ENCODE measurements around the gene RTN4R.

RTN4R gene

DNA sequence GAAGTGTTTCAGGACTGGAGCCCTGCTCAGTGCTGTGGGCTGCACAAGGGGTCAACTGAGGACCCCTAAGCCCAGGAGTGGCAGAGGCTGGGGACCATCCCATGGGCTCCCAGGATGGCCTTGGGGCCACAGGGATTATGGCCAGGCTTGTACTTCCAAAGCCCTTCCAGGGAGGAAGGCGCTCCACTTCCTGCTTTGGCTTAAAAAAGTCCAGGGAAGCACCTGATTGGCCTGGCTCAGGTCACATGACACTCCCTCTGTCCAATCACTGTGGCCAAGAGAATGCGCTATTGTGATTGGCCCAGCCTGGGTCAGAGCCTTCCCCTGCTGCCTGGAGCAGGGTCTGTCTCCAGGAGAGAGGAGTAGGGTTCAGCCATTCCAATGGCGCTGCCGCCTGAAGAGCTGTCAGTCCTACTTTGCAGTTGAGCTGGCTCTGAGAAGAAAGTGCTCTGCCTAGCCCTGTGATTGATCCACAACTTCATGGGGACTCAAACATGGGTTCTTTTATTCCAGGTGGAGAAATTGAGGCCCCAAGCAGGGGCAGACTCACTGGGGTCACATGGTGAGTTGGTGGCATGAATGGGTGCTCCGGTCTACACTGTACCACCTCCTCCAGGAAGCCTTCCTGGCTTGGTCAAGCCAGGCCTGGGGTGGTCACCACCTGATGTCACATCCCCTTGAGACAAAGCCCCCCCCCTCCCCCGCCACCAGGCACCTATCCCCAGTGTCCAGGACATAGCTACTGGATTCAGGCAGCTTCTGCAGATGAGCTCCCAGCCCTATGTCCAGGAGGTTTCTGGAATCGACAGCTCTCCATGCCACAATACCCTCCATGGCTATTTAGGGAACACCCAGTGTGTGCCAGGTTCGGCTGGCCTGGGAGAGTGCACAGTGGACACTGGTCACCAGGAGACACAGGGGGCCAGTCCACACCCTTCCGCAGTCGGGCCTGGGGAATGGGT is 48.2 kb downstream of the RTN4R start:
- H3K27ac ChIP-seq, result no peak overlapping the region
- no peaks in the 10 kb centered on the region for H3K36me3 ChIP-seq
- peaks cover 0 to 32% (median 20%) of the 10 kb centered on the region in 4 donors for H3K4me1 ChIP-seq
- DNase-seq, result no peak
- intact Hi-C loops (cut with DNase I; ENCODE audit: low total_unique reads), result no loop called here
- TF ChIP-seq, protein P1, sequence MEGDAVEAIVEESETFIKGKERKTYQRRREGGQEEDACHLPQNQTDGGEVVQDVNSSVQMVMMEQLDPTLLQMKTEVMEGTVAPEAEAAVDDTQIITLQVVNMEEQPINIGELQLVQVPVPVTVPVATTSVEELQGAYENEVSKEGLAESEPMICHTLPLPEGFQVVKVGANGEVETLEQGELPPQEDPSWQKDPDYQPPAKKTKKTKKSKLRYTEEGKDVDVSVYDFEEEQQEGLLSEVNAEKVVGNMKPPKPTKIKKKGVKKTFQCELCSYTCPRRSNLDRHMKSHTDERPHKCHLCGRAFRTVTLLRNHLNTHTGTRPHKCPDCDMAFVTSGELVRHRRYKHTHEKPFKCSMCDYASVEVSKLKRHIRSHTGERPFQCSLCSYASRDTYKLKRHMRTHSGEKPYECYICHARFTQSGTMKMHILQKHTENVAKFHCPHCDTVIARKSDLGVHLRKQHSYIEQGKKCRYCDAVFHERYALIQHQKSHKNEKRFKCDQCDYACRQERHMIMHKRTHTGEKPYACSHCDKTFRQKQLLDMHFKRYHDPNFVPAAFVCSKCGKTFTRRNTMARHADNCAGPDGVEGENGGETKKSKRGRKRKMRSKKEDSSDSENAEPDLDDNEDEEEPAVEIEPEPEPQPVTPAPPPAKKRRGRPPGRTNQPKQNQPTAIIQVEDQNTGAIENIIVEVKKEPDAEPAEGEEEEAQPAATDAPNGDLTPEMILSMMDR (IDR thresholded peaks at IDR 0.05), result no peak
- H3K4me3 ChIP-seq, result no peak overlapping the region
- peaks cover 0 to 6% (median 0%) of the 10 kb centered on the region in 3 donors for H3K9me3 ChIP-seq
- H3K27me3 ChIP-seq, result no peaks in the 10 kb centered on the region

DNA sequence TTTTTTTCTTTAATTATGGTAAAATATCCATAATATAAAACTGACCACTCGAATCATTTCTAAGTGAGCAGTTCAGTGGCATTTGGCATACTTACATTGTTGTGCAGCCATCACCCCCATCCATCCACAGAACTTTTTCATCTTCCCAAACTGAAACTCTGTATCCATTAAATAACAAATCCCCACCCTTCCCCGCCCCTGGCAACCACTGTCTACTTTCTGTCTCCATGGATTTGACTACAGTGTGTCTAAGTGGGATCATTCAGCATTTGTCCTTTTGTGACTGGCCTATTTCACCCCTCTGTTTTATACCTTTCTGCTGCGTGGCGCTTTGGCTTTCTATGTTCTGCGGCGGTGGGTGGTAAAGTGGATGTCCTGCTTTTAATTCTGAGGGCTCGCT is 49.1 kb downstream of the RTN4R start:
- Histone ChIP-seq H3K9me3 (peaks cover 0 to 6% (median 0%) of the 10 kb centered on the region in 3 donors), H3K4me1 (peaks cover 0 to 29% (median 22%) of the 10 kb centered on the region in 4 donors), H3K4me3 (no peak overlapping the region), H3K36me3 (no peaks in the 10 kb centered on the region), H3K27me3 (no peaks in the 10 kb centered on the region), H3K27ac (no peak overlapping the region)
- intact Hi-C loops (cut with DNase I; ENCODE audit: low total_unique reads), result no loop called here
- no peak for DNase-seq
- TF ChIP-seq, protein P1 (IDR thresholded peaks at IDR 0.05), result no peak

- Histone ChIP-seq H3K4me3 (no peak overlapping the region), H3K36me3 (no peaks in the 10 kb centered on the region), H3K9me3 (peaks cover 0 to 6% (median 0%) of the 10 kb centered on the region in 3 donors), H3K4me1 (peaks cover 0 to 29% (median 24%) of the 10 kb centered on the region in 4 donors), H3K27ac (no peak overlapping the region), H3K27me3 (no peaks in the 10 kb centered on the region)
- intact Hi-C loops (cut with DNase I; ENCODE audit: low total_unique reads), result no loop called here
- TF ChIP-seq, protein P1 (IDR thresholded peaks at IDR 0.05), result no peak
- no peak for DNase-seq
Observed at GRCh38 chr22:20218326-20218872, 49.7 kb downstream of the RTN4R start.

DNA sequence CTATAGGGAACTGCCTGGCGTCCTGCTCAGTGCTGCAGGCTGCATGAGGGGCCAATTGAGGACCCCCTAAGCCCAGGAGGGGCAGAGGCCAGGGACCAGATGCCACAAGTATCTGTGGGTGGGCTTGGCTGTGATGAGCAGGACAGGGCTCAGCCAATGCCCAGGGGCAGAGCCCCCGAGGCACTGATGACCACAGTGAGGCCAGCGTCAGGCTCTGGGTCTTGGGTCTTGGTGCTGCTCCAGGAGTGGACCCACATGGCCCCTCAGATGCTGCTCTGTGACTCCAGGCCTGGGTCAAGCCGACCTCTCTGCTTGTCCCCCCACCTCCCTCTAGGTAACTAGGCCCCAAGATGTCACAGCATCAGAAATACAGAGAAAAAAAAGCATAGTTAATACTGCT is 50.6 kb downstream of the RTN4R start:
- intact Hi-C loops (cut with DNase I; ENCODE audit: low total_unique reads), result no loop called here
- Histone ChIP-seq H3K9me3 (peaks cover 0 to 6% (median 0%) of the 10 kb centered on the region in 3 donors), H3K27me3 (no peaks in the 10 kb centered on the region), H3K36me3 (no peaks in the 10 kb centered on the region), H3K27ac (no peak overlapping the region), H3K4me1 (peaks cover 0 to 29% (median 24%) of the 10 kb centered on the region in 4 donors), H3K4me3 (no peak overlapping the region)
- TF ChIP-seq, protein P1 (IDR thresholded peaks at IDR 0.05), result no peak
- DNase-seq, result no peak

- Histone ChIP-seq H3K9me3 (peaks cover 0 to 6% (median 0%) of the 10 kb centered on the region in 3 donors), H3K27me3 (no peaks in the 10 kb centered on the region), H3K36me3 (no peaks in the 10 kb centered on the region), H3K4me1 (peaks cover 0 to 29% (median 24%) of the 10 kb centered on the region in 4 donors), H3K27ac (no peak overlapping the region), H3K4me3 (no peak overlapping the region)
- DNase-seq, result no peak
- TF ChIP-seq, protein P1 (IDR thresholded peaks at IDR 0.05), result no peak
- intact Hi-C loops (cut with DNase I; ENCODE audit: low total_unique reads), result no loop called here
Observed at GRCh38 chr22:20216863-20217499, 51.1 kb downstream of the RTN4R start.
